CD4-positive, alpha-beta T cell treated with Interleukin-17A for 1 hour (primary cell): ENCODE data around the gene SETD2.

Experiments
- DNase-seq: peaks from one replicate; pipeline ENCODE4 v3.0.0-alpha.2; 2020

Gene SETD2

GRCh38 chr3:46994801-46995731 lies 168.8 kb downstream of the SETD2 start:
- no peak for DNase-seq

GRCh38 chr3:46993986-46994385 lies 169.9 kb downstream of the SETD2 start:
- no peak for DNase-seq

DNA sequence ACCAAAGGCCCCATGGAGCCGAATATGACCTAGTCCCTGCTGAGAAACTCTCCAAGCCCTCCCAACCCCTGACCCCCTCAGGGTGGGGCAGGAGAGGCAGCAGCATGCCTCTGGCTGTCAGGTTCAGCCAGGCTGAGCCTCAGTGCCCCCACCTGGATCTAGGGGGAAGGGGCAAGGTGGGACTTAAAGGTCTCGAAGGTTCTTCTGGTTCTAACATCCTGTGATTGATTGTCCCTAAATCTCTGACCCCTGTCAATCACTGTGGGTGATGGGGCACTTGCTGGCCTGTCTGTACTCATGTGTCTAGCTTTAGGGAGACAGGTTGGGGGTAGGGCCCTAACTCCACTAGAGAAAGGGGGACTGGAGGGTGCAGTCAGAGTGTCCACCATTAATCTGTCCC lies 170.6 kb downstream of the SETD2 start:
- no peak for DNase-seq

DNA sequence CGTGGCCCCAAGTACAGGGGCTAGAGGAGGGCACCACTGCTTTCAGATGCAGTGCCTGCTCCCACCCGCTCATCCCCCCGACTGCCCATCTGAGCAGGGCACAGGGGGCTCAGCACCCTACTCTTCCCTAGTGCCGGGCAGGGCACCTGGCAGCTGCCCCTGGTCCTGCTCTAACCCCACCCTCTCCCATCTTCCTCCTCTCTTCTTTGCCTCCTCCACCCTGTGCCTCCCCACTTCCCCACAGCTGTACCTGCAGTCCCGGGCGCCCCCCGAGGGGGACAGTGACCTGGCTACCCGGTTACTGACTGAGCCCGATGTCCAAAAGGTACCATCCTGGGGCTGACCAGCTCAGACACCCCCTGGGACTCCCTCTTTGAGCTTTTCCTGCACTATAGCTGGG lies 171.7 kb downstream of the SETD2 start:
- no peak for DNase-seq

DNA sequence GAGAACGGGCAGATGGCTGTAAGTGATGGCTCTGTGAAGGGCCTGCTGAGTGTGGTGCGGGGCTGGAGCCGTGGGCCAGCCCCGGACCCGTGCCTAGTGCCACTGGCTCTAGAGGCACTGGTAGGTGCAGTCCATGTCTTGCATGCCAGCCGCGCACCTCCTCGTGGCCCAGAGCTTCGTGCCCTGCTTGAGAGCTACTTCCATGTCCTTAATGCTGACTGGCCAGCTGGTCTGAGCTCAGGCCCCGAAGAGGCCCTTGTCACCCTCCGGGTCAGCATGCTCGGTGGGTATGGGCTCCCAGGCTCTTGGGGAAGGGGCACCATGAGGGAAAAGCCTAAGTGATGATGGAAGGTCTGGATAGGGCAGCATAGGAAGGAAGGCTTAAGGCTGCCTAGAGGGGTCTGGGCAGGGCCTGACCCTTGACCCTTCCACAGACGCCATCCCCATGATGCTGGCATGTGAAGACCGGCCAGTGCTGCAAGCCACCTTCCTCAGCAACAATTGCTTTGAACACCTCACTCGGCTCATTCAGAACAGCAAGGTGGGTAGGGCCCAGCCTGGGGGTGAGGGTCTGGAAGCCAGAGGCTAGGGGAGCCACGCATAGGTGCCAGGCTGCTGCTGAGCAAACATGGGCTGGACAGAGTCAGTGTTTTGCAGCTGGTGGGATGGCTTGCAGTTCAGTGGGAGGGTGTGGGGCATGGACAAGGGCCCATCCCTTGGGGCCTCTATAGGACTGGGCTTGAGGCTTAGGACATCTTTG lies 172.3 kb downstream of the SETD2 start:
- no peak for DNase-seq

- DNase-seq: no peak
Measured at GRCh38 chr3:46990573-46991374, 173.1 kb downstream of the SETD2 start.

DNA sequence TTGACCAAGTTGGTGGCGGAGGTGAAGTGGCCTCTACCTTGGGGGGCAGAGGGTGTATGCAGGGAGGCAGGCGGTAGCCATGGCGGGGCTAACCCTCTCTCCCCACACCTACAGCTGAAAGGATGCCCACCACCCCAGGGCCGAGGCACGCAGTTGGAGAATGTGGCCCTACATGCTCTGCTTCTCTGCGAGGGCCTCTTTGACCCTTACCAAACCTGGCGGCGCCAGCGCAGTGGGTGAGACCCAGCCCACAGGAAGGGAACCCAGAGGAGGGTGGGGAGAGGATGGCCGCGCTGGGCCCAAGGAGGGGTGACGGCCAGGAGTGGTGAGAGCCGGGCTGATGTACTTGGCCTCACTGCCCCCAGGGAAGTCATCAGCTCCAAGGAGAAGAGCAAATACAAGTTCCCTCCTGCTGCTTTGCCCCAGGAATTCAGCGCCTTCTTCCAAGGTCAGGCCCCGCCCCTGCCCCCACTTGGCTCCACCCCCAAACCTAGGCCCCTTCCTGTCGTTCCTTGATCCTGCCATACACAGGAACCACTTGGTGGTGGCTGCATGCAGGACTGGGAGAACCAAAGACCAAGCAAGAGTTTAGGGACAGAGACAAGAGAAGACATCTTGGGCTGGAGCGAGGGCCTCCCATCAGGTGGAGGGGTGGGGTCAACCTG lies 174.6 kb downstream of the SETD2 start:
- DNase-seq: no peak

- DNase-seq: no peak
Measured at GRCh38 chr3:46988616-46989015, 175.3 kb downstream of the SETD2 start.

DNA sequence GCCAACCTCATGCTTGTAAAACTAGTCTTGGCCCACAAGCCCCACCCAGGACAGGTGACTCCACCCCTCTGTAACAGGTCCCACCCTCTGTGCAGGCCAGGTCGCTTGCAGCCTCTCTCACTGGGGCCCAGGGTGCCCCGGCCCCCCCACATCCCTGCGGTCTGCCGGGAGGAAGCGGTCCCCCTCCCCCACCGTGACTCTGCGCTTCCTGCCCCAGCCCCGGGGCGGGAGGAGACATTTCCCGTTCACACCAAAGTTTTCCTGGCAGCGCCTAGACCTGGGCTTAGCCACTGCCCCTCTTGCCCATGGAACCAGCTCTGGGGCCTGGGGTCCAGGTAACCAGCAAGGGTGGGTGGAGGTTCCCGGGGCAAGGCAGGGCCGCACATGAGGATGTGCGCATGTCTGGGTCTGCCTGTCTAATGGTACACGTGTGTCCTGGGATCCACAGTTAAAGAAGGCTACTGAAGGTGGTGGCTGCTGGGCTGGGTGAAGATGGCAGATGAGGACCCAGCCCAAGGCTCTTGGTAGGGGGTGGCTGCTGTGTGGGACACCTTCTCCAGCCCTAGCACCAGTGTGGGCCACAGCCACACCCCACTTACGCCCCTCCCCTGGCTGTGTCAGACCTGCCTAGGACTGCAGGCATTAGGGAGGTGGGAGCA lies 176.0 kb downstream of the SETD2 start:
- peak; percentile 94 for DNase-seq

- no peak for DNase-seq
Measured at GRCh38 chr3:46987319-46987742, 176.6 kb downstream of the SETD2 start.

DNA sequence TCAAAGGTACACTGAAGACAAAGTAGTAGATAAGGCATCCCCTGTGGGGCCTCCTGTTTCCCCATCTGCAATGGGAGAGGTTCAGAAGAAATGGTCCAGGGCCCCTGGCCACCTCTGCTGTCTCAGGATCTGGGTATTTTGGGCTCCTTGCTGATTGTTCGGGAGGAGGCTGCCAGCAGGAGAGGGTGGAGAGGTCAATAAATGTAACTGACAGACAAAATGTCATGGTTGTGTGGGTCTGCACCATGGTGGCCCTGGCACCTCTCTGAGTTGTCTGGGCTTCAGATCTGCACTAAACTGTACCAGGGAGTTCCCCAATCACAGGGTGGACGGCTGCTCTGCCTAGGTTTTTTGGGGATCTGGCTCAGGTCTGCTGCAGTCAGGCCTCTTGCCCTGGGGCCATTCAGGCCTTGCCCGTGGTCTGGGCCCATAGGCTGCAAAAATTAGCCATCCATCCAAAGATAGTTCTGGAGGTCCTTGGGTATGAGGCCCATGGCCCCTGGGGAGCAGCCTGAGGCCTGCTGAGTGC lies 177.1 kb downstream of the SETD2 start:
- no peak for DNase-seq

GRCh38 chr3:46986055-46986730 lies 177.7 kb downstream of the SETD2 start:
- no peak for DNase-seq

GRCh38 chr3:46985588-46985987 lies 178.3 kb downstream of the SETD2 start:
- no peak for DNase-seq

GRCh38 chr3:46984591-46985459 lies 179.1 kb downstream of the SETD2 start:
- no peak for DNase-seq

DNA sequence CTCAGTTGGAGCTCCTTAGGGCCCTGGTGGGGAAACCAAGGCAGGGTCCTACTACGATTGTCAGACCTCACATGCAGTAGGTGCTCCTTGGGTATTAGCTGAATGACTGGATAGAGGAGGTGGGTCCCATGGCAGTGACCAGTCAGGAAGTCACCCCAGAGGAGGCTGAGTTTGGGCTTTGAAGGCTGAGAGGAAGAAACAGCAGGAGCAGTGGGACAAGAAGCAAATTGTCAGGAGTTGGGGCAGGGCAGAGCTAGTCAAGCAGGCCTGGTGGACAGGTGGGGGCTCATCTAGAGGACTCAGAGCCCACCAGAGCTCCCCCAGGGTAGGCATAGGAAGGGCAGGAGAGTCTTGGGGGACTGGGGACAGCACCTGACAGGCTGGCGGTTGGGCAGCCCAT lies 181.4 kb downstream of the SETD2 start:
- no peak for DNase-seq

- DNase-seq: no peak
Measured at GRCh38 chr3:46981932-46982471, 181.9 kb downstream of the SETD2 start.

DNA sequence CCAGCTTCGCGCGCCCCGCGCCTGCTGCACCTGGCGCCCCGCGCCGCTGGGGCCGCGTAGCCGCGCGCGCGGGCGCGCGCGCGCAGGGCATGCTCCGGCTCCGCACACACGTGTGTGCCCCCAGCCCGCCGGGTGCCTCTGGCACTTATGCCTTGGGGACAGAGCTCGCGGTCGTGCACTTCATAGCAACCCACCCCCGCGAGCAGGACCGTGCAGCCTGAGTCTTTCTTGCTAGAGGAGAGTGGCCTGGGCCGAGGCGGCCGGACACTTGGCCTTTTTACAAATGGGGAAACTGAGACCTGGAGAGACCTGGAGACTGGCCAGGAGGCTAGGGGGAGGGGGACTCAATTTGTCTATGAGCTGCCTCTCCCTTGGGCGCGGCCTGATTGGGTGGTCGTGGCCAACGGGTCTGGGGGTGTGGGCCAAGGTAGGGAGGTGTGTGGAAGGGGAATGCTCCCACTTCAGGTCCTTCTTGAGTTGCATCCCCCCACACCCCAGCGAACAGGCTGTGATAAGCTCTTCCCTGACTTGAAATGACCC lies 183.9 kb downstream of the SETD2 start:
- no peak for DNase-seq

GRCh38 chr3:46978985-46979944 lies 184.6 kb downstream of the SETD2 start, which contains the start of gene NBEAL2:
Gene NBEAL2, plus strand, starts transcription at chr3:46979666. Its CDS starts 196 bp downstream, at chr3:46979862.
- peak; percentile 96 for DNase-seq
